HCT116 (cell line): ENCODE measurements around the gene SNAPC1. TPM values are rescaled to one million over a fixed set of nuclear protein-coding genes. Genes with fewer than 3 reads are reported as not detected.

Experiments used
- ATAC-seq: fragments of 200-7000 bp; cut with Tn5 transposase; 2 replicates; pipeline ENCODE4 v1.9.1; 2020; ENCODE audit warnings: mild to moderate bottlenecking, moderate library complexity
- BruUV-seq: library from RNA; stranded (reverse); fragments of 400-500 nt; replicated peaks from 2 replicates; lab custom pipeline; 2021; lab: Mats Ljungman, UMichigan
- CTCF ChIA-PET: fragments of 300-600 bp; sonication (Branson Sonifier 250); formaldehyde crosslinking; loops from one replicate; lab custom pipeline; 2021; ENCODE audit warnings: antibody characterized with exemption; lab: Charles Lee
- POLR2A ChIA-PET: fragments of 300-600, 350-600 bp; sonication (Branson Sonifier 250); formaldehyde crosslinking; loops from one replicate; lab custom pipeline; 2021; ENCODE audit warnings: antibody characterized with exemption; lab: Charles Lee
- RAD21 ChIA-PET, 2 experiments: fragments of 300-600 bp; sonication (Branson Sonifier 250); formaldehyde crosslinking; loops; one replicate each; lab custom pipeline; 2023; ENCODE audit warnings: low total read pairs in 2 of 2; ENCODE audit not compliant: uncharacterized antibody in 2 of 2, unreplicated experiment in 2 of 2, low non-redundant PET in 1 of 2; lab: Charles Lee
- DNase-seq: peaks from one replicate; pipeline ENCODE4 v3.0.0-alpha.2; 2010; ENCODE audit warnings: low read depth, low spot score
- H2AFZ ChIP-seq: fragments of 200-600 bp; shearing (Covaris generic), sonication (generic); 2 replicates; pipeline ENCODE4 v1.6.1; 2017; ENCODE audit warnings: low read depth, mixed run types, mixed read lengths, antibody characterized with exemption, low read length; ENCODE audit not compliant: poor library complexity, severe bottlenecking
- H3K27ac ChIP-seq: 2 replicates; pipeline ENCODE4 v1.5.1; 2012; ENCODE audit warnings: low read depth, low read length
- H3K27me3 ChIP-seq: fragments of 200-600 bp; sonication (generic); 2 replicates; pipeline ENCODE4 v1.6.1; 2016; ENCODE audit warnings: mixed run types, low read length, mixed read lengths; ENCODE audit not compliant: insufficient read depth
- H3K36me3 ChIP-seq, 2 experiments: fragments of 200-500 bp in 1 of 2; fragments of 200-600 bp in 1 of 2; sonication (Bioruptor generic) in 1 of 2; sonication (generic) in 1 of 2; 2 replicates each; pipeline versions ENCODE4 v1.5.1 to v1.6.1; 2014 to 2016; ENCODE audit warnings: low read length in 2 of 2, inconsistent platforms in 1 of 2, mixed read lengths in 1 of 2, mixed run types in 1 of 2; ENCODE audit not compliant: insufficient read depth in 2 of 2, control insufficient read depth in 1 of 2
- H3K4me1 ChIP-seq, 2 experiments: fragments of 200-600 bp in 1 of 2; sonication (generic) in 1 of 2; 2 replicates each; pipeline versions ENCODE4 v1.5.1 to v1.6.1; 2012 to 2017; ENCODE audit warnings: low read length in 2 of 2, inconsistent platforms in 1 of 2, mild to moderate bottlenecking in 1 of 2, mixed read lengths in 1 of 2, mixed run types in 1 of 2, moderate library complexity in 1 of 2; ENCODE audit not compliant: insufficient read depth in 2 of 2, control insufficient read depth in 1 of 2
- H3K4me2 ChIP-seq: fragments of 200-600 bp; sonication (generic); 2 replicates; pipeline ENCODE4 v1.6.1; 2017; ENCODE audit warnings: mixed run types, low read length, mixed read lengths
- H3K4me3 ChIP-seq, 2 experiments: fragments of 200-600 bp in 1 of 2; sonication (generic) in 1 of 2; replicated peaks in 1 of 2; 2 replicates each; pipeline ENCODE4 v1.5.1; 2011 to 2016; ENCODE audit warnings: low read length in 2 of 2, control low read depth in 1 of 2, low read depth in 1 of 2, mild to moderate bottlenecking in 1 of 2, mixed read lengths in 1 of 2, mixed run types in 1 of 2
- H3K79me2 ChIP-seq: fragments of 200-600 bp; sonication (generic); 2 replicates; pipeline ENCODE4 v1.6.1; 2017; ENCODE audit warnings: mild to moderate bottlenecking, mixed run types, low read length, moderate library complexity, mixed read lengths; ENCODE audit not compliant: insufficient read depth
- H3K9ac ChIP-seq: fragments of 200-600 bp; sonication (generic); 2 replicates; pipeline ENCODE4 v1.6.1; 2016; ENCODE audit warnings: low read length, mixed read lengths
- H3K9me2 ChIP-seq: fragments of 200-600 bp; sonication (generic), shearing (Covaris generic); 2 replicates; pipeline ENCODE4 v1.6.1; 2017; ENCODE audit warnings: mixed run types, mild to moderate bottlenecking, moderate library complexity; ENCODE audit not compliant: insufficient read depth
- H3K9me3 ChIP-seq, 2 experiments: fragments of 200-500 bp in 1 of 2; fragments of 200-600 bp in 1 of 2; sonication (Bioruptor generic) in 1 of 2; sonication (generic) in 1 of 2; 2 replicates each; pipeline ENCODE4 v1.6.1; 2014 to 2017; ENCODE audit warnings: low read length in 2 of 2, mixed read lengths in 2 of 2, inconsistent platforms in 1 of 2, low read depth in 1 of 2, mild to moderate bottlenecking in 1 of 2, mixed run types in 1 of 2, moderate library complexity in 1 of 2; ENCODE audit not compliant: control insufficient read depth in 1 of 2, insufficient read depth in 1 of 2
- H4K20me1 ChIP-seq: fragments of 200-600 bp; sonication (generic), shearing (Covaris generic); 2 replicates; pipeline ENCODE4 v1.6.1; 2017; ENCODE audit warnings: mixed run types, mild to moderate bottlenecking, moderate library complexity; ENCODE audit not compliant: insufficient read depth
- CBX3 ChIP-seq: IDR thresholded peaks from 2 replicates; pipeline ENCODE4 v1.6.1; 2012; ENCODE audit warnings: low read depth
- CEBPB ChIP-seq: IDR thresholded peaks from 2 replicates; pipeline ENCODE4 v1.6.1; 2012; ENCODE audit warnings: low read depth
- ELF1 ChIP-seq: IDR thresholded peaks from 2 replicates; pipeline ENCODE4 v1.6.1; 2012; ENCODE audit warnings: low read depth, borderline replicate concordance
- EZH2 ChIP-seq: fragments of 200-600 bp; sonication (generic); IDR thresholded peaks from 2 replicates; pipeline ENCODE4 v1.6.1; 2017; ENCODE audit warnings: antibody characterized with exemption, mixed run types
- FOSL1 ChIP-seq: IDR thresholded peaks from 2 replicates; pipeline ENCODE4 v1.6.1; 2012; ENCODE audit warnings: low read depth
- POLR2A ChIP-seq: IDR thresholded peaks from 2 replicates; pipeline ENCODE4 v1.7.0; 2011; ENCODE audit warnings: borderline replicate concordance; ENCODE audit not compliant: insufficient read depth, insufficient read length; ENCODE audit errors: extremely low read depth
- POLR2AphosphoS5 ChIP-seq: IDR thresholded peaks from 2 replicates; pipeline ENCODE4 v1.6.1; 2011; ENCODE audit warnings: mild to moderate bottlenecking, low read depth, low read length, moderate library complexity
- SP1 ChIP-seq: IDR thresholded peaks from 2 replicates; pipeline ENCODE4 v1.6.1; 2012; ENCODE audit warnings: low read depth
- SRF ChIP-seq: IDR thresholded peaks from 2 replicates; pipeline ENCODE4 v1.6.1; 2012; ENCODE audit warnings: low read depth
- ZNF274 ChIP-seq: fragments of 200-500 bp; sonication (Bioruptor generic); IDR thresholded peaks from 2 replicates; pipeline ENCODE4 v1.6.1; 2014; ENCODE audit warnings: mild to moderate bottlenecking, low read depth, low read length, inconsistent platforms
- intact Hi-C: fragments of 100-400 bp; cut with micrococcal nuclease; formaldehyde crosslinking; loops from 2 replicates; pipeline ENCODE4 v1.10.0; 2022
- total RNA-seq: library from RNA; stranded (reverse); gene quantifications from one replicate; pipeline ENCODE4 v1.2.1, GENCODE V29; 2021; ENCODE audit not compliant: unreplicated experiment
- TF ChIP-seq, protein P1 (sequence below): IDR thresholded peaks from 2 replicates; pipeline ENCODE4 v1.6.1; 2012; ENCODE audit warnings: low read depth
- TF ChIP-seq, protein P2 (sequence below), 3 experiments: fragments of 200-600 bp in 1 of 3; sonication (generic) in 1 of 3; IDR thresholded peaks in 2 of 3; conservative IDR thresholded peaks in 1 of 3; 2 replicates each; pipeline ENCODE4 v1.5.1; 2012 to 2017; ENCODE audit warnings: low read depth in 2 of 3, low read length in 2 of 3, antibody characterized with exemption in 1 of 3, borderline replicate concordance in 1 of 3, control low read depth in 1 of 3, mild to moderate bottlenecking in 1 of 3, mixed read lengths in 1 of 3, mixed run types in 1 of 3, moderate library complexity in 1 of 3; ENCODE audit not compliant: insufficient read depth in 1 of 3

The SNAPC1 gene
- total RNA-seq, 1 experiment from 2014 or later, result 8.2 TPM

DNA sequence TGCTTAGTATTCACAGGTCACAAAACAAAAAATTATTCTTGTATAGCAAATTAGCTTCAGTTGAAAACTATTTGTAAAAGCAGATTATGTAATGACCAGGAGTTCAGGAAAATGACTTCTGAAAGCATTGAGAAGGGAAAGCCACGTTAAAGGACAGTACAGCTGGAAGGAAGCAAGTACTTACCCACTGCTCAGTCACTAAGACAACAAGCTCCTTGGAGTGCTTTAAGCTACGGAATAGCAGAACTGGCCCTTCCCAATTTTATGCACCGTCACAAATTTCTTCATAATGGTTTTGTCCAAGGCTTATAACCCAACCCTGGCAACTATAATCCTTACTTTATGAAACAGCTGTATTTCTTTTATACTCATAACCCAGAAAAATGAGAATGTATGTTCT lies 13.0 kb upstream of the SNAPC1 start:
- H4K20me1 ChIP-seq, result no peaks in the 10 kb centered on the region
- ChIA-PET CTCF (interaction anchor here (1.1 to 3.0 kb wide), 2 partner anchors 88 to 480 kb away, joined by 3 to 11 read pairs; no protein-coding TSS in a partner anchor), RAD21 (no interaction called here)
- no peaks in the 10 kb centered on the region for H3K9me3 ChIP-seq
- H3K36me3 ChIP-seq, result peaks cover 22 to 24% of the 10 kb centered on the region in 2 experiments
- no peak for ATAC-seq
- BruUV-seq, result no TSS peak
- H3K27me3 ChIP-seq, result no peaks in the 10 kb centered on the region
- intact Hi-C loops, result no loop called here
- H3K9ac ChIP-seq, result no peak overlapping the region
- no peak for TF ChIP-seq FOSL1
- TF ChIP-seq EZH2, result no peak
- TF ChIP-seq, protein P1, sequence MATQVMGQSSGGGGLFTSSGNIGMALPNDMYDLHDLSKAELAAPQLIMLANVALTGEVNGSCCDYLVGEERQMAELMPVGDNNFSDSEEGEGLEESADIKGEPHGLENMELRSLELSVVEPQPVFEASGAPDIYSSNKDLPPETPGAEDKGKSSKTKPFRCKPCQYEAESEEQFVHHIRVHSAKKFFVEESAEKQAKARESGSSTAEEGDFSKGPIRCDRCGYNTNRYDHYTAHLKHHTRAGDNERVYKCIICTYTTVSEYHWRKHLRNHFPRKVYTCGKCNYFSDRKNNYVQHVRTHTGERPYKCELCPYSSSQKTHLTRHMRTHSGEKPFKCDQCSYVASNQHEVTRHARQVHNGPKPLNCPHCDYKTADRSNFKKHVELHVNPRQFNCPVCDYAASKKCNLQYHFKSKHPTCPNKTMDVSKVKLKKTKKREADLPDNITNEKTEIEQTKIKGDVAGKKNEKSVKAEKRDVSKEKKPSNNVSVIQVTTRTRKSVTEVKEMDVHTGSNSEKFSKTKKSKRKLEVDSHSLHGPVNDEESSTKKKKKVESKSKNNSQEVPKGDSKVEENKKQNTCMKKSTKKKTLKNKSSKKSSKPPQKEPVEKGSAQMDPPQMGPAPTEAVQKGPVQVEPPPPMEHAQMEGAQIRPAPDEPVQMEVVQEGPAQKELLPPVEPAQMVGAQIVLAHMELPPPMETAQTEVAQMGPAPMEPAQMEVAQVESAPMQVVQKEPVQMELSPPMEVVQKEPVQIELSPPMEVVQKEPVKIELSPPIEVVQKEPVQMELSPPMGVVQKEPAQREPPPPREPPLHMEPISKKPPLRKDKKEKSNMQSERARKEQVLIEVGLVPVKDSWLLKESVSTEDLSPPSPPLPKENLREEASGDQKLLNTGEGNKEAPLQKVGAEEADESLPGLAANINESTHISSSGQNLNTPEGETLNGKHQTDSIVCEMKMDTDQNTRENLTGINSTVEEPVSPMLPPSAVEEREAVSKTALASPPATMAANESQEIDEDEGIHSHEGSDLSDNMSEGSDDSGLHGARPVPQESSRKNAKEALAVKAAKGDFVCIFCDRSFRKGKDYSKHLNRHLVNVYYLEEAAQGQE, result no peak
- TF ChIP-seq CEBPB, result no peak
- TF ChIP-seq, protein P2, sequence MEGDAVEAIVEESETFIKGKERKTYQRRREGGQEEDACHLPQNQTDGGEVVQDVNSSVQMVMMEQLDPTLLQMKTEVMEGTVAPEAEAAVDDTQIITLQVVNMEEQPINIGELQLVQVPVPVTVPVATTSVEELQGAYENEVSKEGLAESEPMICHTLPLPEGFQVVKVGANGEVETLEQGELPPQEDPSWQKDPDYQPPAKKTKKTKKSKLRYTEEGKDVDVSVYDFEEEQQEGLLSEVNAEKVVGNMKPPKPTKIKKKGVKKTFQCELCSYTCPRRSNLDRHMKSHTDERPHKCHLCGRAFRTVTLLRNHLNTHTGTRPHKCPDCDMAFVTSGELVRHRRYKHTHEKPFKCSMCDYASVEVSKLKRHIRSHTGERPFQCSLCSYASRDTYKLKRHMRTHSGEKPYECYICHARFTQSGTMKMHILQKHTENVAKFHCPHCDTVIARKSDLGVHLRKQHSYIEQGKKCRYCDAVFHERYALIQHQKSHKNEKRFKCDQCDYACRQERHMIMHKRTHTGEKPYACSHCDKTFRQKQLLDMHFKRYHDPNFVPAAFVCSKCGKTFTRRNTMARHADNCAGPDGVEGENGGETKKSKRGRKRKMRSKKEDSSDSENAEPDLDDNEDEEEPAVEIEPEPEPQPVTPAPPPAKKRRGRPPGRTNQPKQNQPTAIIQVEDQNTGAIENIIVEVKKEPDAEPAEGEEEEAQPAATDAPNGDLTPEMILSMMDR (IDR thresholded peaks at IDR 0.05 in 2 of 3, conservative IDR thresholded peaks at IDR 0.05 in 1 of 3; ENCODE audit: borderline replicate concordance in 1 of 3, insufficient read depth in 1 of 3, low read depth in 2 of 3, low read length in 2 of 3), result no peak
- TF ChIP-seq ZNF274, result no peak
- no peak for TF ChIP-seq POLR2AphosphoS5
- TF ChIP-seq ELF1, result no peak
- TF ChIP-seq SRF, result no peak
- TF ChIP-seq POLR2A, result no peak
- no peak for TF ChIP-seq CBX3
- TF ChIP-seq SP1, result no peak
- TF ChIP-seq, all 23 proteins: peak for 0
- POLR2A ChIA-PET, result interaction anchor here (1.1 to 2.7 kb wide), 3 partner anchors 9 to 24 kb away, joined by 3 to 12 read pairs (median 4); partner anchors contain the start of gene SNAPC1
- H3K27ac ChIP-seq, result no peak overlapping the region
- DNase-seq, result no peak
- no peaks in the 10 kb centered on the region for H3K9me2 ChIP-seq
- peak overlapping the region; percentile 84; the same call in 1 of the 2 replicates for H3K4me2 ChIP-seq
- no peak overlapping the region for H2AFZ ChIP-seq
- peak overlapping the region in 1 of 2 experiments; percentile 62; a peak in 1 of 4 replicates for H3K4me3 ChIP-seq
- peaks cover 36% of the 10 kb centered on the region; the same call in 1 of the 2 replicates for H3K79me2 ChIP-seq
- peaks cover 8 to 26% of the 10 kb centered on the region in 2 experiments; a peak in 3 of 4 replicates for H3K4me1 ChIP-seq
